Thoracic aorta (tissue), 2 donors: ENCODE results near the gene ZNF831. TPM values are rescaled to one million over a fixed set of nuclear protein-coding genes. Genes with fewer than 3 reads are reported as not detected.

Experiments used
- ATAC-seq: fragments of 150-250 bp; one replicate; pipeline ENCODE4 v1.8.0; 2017; ENCODE audit warnings: low read depth; ENCODE audit not compliant: insufficient number of reproducible peaks, low FRiP score
- DNase-seq: peaks from one replicate; pipeline ENCODE4 v3.0.0-alpha.2; 2020; ENCODE audit warnings: low spot score
- H3K27ac ChIP-seq, 2 donors: fragments of 200-600 bp; sonication (generic); 1 replicate in 1 of 2; 2 replicates in 1 of 2; pipeline ENCODE4 v1.5.1; 2016; ENCODE audit warnings: mild to moderate bottlenecking in 2 of 2, moderate library complexity in 2 of 2
- H3K27me3 ChIP-seq: fragments of 200-600 bp; sonication (generic); replicated peaks from 2 replicates; pipeline ENCODE4 v1.6.0; 2016; ENCODE audit warnings: mild to moderate bottlenecking; ENCODE audit not compliant: insufficient read depth
- H3K36me3 ChIP-seq: fragments of 200-600 bp; sonication (generic); one replicate; pipeline ENCODE4 v1.5.1; 2016
- H3K4me1 ChIP-seq, 2 donors: fragments of 200-600 bp; sonication (generic); 1 replicate in 1 of 2; 2 replicates in 1 of 2; pipeline versions ENCODE4 v1.5.1 to v1.6.0; 2016; ENCODE audit warnings: low read depth in 2 of 2, mild to moderate bottlenecking in 1 of 2; ENCODE audit not compliant: control insufficient read depth in 1 of 2
- H3K4me3 ChIP-seq: fragments of 200-600 bp; sonication (generic); 2 replicates; pipeline ENCODE4 v1.5.1; 2016; ENCODE audit warnings: mild to moderate bottlenecking
- H3K9me3 ChIP-seq: fragments of 200-600 bp; sonication (generic); 2 replicates; pipeline ENCODE4 v1.5.1; 2016
- CTCF ChIP-seq: fragments of 200-600 bp; sonication (generic); IDR thresholded peaks from one replicate; pipeline ENCODE4 v1.5.1; 2019; ENCODE audit warnings: antibody characterized with exemption
- total RNA-seq, 2 donors: library from RNA; depleted of rRNA; stranded (reverse); fragments of >200 nt; gene quantifications; one replicate each; pipeline versions ENCODE4 v1.1.0 to v1.2.3, GENCODE V29; 2016

ZNF831 gene
- total RNA-seq, 2 donors from 2014 or later = 1.1 to 1.3 TPM

- DNase-seq = no peak
- no peak for ATAC-seq
- H3K4me1 ChIP-seq = peaks cover 14 to 28% of the 10 kb centered on the region in 2 donors
- peak overlapping the region; percentile 56 for H3K4me3 ChIP-seq
- no peak for TF ChIP-seq CTCF
- no peaks in the 10 kb centered on the region for H3K36me3 ChIP-seq
- no peaks in the 10 kb centered on the region for H3K9me3 ChIP-seq
- no peaks in the 10 kb centered on the region for H3K27me3 ChIP-seq
- no peak overlapping the region for H3K27ac ChIP-seq
Measured at GRCh38 chr20:59153355-59153681, 10.3 kb upstream of the ZNF831 start.

DNA sequence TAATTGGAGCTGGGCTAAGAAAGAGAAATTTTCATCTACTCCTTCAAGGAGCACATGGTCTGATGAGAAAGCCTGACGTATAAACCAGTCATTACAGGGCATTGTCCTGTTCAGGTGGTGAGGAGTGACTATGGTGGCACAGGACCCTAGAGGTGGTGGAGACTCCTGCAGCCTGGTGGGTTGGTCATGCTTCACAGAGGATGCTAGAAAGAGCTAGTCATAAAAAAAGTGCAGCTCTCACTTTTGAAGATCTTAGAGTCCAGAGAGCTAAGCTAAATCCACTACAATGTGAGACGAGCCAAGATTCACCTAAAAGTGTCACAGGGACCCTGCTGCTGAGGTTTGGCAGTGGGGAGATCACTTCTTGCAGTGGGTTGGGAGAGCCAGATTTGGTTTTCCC, 9.8 kb upstream of the ZNF831 start:
- Histone ChIP-seq H3K4me1 (peaks cover 14 to 28% of the 10 kb centered on the region in 2 donors), H3K36me3 (no peaks in the 10 kb centered on the region), H3K27me3 (no peaks in the 10 kb centered on the region), H3K27ac (no peak overlapping the region), H3K9me3 (no peaks in the 10 kb centered on the region), H3K4me3 (no peak overlapping the region)
- DNase-seq (no peak), ATAC-seq (no peak)
- TF ChIP-seq CTCF = no peak

GRCh38 chr20:59154317-59155013, 9.2 kb upstream of the ZNF831 start:
- TF ChIP-seq CTCF = no peak
- no peak overlapping the region for H3K4me3 ChIP-seq
- peaks cover 14 to 27% of the 10 kb centered on the region in 2 donors for H3K4me1 ChIP-seq
- ATAC-seq (no peak), DNase-seq (no peak)
- H3K27me3 ChIP-seq = no peaks in the 10 kb centered on the region
- no peak overlapping the region for H3K27ac ChIP-seq
- no peaks in the 10 kb centered on the region for H3K36me3 ChIP-seq
- no peaks in the 10 kb centered on the region for H3K9me3 ChIP-seq

- DNase-seq = no peak
- H3K9me3 ChIP-seq = no peaks in the 10 kb centered on the region
- H3K4me1 ChIP-seq = peaks cover 11 to 19% of the 10 kb centered on the region in 2 donors
- no peaks in the 10 kb centered on the region for H3K36me3 ChIP-seq
- H3K27ac ChIP-seq = no peak overlapping the region
- no peak for TF ChIP-seq CTCF
- H3K27me3 ChIP-seq = no peaks in the 10 kb centered on the region
- H3K4me3 ChIP-seq = no peak overlapping the region
- no peak for ATAC-seq
Measured at GRCh38 chr20:59157064-59157463, 6.6 kb upstream of the ZNF831 start.

DNA sequence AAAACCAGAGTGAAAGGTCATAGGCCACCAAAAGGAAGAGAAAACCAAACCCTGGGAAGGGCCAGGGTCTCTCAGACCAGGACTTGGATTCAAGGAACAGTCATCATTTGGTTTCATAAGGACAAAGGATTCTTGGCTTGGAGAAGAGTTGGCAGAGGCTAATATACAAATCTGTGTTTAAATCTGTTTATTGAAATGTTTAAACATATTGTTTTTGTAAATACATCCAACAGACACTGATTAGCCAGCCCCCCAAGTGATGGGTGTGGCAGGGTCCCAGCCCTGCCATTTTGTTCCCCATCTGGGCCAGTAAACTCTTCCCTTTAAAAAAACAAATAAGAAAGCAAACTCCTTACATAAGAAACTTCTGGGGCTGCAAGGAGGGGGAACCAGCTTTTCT, 6.1 kb upstream of the ZNF831 start:
- DNase-seq = no peak
- no peak for TF ChIP-seq CTCF
- no peak for ATAC-seq
- Histone ChIP-seq H3K9me3 (no peaks in the 10 kb centered on the region), H3K4me1 (peaks cover 10 to 15% of the 10 kb centered on the region in 2 donors), H3K27me3 (no peaks in the 10 kb centered on the region), H3K4me3 (no peak overlapping the region), H3K27ac (no peak overlapping the region), H3K36me3 (no peaks in the 10 kb centered on the region)
